ENCODE results near the gene PIK3C2G. TPM values are rescaled to one million over a fixed set of nuclear protein-coding genes. Genes with fewer than 3 reads are reported as not detected.
A peak's percentile ranks its signal among the peaks of the same experiment; 100 is the strongest.

The PIK3C2G gene
- total and polyA plus RNA-seq, 2 of the 4 experiments (the other 2 are of a cell fraction), result not detected

DNA sequence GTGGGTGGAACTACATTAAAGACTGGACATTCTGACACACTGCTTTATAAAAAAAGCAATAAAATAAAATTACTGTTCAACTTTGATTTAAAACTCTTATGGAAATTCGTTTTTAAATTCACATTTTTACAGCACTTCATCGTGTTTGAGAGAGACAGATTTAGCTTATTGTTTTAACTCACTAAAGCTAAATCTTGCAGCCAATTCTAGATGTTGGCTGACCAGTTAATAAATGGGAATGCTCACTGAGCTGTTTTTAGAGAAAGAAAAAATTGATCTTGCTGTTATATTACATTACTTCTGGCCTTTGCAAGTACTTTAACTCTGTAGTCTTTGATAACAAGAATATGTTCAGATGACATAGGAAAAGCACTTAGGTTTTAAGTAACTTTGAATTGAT is 319.4 kb downstream of the PIK3C2G start:
- no peaks in the 10 kb centered on the region for H3K79me1 ChIP-seq (ENCODE audit: low read depth in 1 of 2, low read length in 2 of 2)
- H3K14ac ChIP-seq (replicated peaks; ENCODE audit: low read depth, low read length), result no peak overlapping the region
- H3K4me2 ChIP-seq (ENCODE audit: low read depth, low read length), result peak overlapping the region; percentile 13; the same call in 1 of the 2 replicates
- H2AFZ ChIP-seq (replicated peaks; ENCODE audit: low read length, poor library complexity), result no peak overlapping the region
- intact Hi-C loops (cut with micrococcal nuclease) (loop anchor here (2.0 kb wide), 1 partner anchor 550 kb away; no protein-coding TSS in a partner anchor), in situ Hi-C loops (cut with MboI; ENCODE audit: low sequenced_read_pairs) (no loop called here), dilution Hi-C loops (cut with HindIII; ENCODE audit: low sequenced_read_pairs, unreplicated experiment) (no loop called here)
- H2BK15ac ChIP-seq (ENCODE audit: low read depth, low read length), result no peak overlapping the region
- H3K9me3 ChIP-seq (ENCODE audit: control insufficient read depth, insufficient read depth, low read length), result peaks cover 12% of the 10 kb centered on the region
- no peak overlapping the region for H3K4me3 ChIP-seq (ENCODE audit: insufficient read depth, low read depth, low read length)
- H4K91ac ChIP-seq (ENCODE audit: insufficient read depth, low read depth, low read length), result no peak overlapping the region
- no peak for ATAC-seq (ENCODE audit: low read depth)
- H3K36me3 ChIP-seq (ENCODE audit: control insufficient read depth, insufficient read depth, low read length), result no peaks in the 10 kb centered on the region
- H3K4me1 ChIP-seq (ENCODE audit: control insufficient read depth, insufficient read depth, low read length), result peaks cover 13% of the 10 kb centered on the region
- ChIA-PET CTCF (no interaction called here), POLR2A (ENCODE audit: unreplicated experiment) (no interaction called here)
- no peak for TF ChIP-seq FOS (IDR thresholded peaks at IDR 0.05; ENCODE audit: low read depth, low read length)
- no peak for TF ChIP-seq POLR2A (IDR thresholded peaks at IDR 0.05; ENCODE audit: low read depth, low read length)
- no peak for TF ChIP-seq MAZ (IDR thresholded peaks at IDR 0.05; ENCODE audit: borderline replicate concordance, low read depth, low read length)
- no peak for TF ChIP-seq RFX5 (IDR thresholded peaks at IDR 0.05; ENCODE audit: low read depth, low read length)
- TF ChIP-seq, protein P1, sequence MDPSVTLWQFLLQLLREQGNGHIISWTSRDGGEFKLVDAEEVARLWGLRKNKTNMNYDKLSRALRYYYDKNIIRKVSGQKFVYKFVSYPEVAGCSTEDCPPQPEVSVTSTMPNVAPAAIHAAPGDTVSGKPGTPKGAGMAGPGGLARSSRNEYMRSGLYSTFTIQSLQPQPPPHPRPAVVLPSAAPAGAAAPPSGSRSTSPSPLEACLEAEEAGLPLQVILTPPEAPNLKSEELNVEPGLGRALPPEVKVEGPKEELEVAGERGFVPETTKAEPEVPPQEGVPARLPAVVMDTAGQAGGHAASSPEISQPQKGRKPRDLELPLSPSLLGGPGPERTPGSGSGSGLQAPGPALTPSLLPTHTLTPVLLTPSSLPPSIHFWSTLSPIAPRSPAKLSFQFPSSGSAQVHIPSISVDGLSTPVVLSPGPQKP (IDR thresholded peaks at IDR 0.05; ENCODE audit: borderline replicate concordance, low read depth, low read length), result no peak
- no peak for TF ChIP-seq CHD1 (IDR thresholded peaks at IDR 0.05; ENCODE audit: low read depth, low read length)
- TF ChIP-seq NFE2L2 (IDR thresholded peaks at IDR 0.05; ENCODE audit: low read depth, low read length), result no peak
- TF ChIP-seq BHLHE40 (IDR thresholded peaks at IDR 0.05; ENCODE audit: low read depth, low read length), result no peak
- WGBS, 2 experiments (ENCODE audit: extremely low coverage in 2 of 2, insufficient read length in 1 of 2), result no CpG with 5 or more reads among the region's 2 CpGs
- H3K18ac ChIP-seq (ENCODE audit: low read depth, low read length), result peak overlapping the region; percentile 82
- no peak for DNase-seq
- peak overlapping the region; percentile 65; the same call in 1 of the 2 replicates for H3K27ac ChIP-seq (ENCODE audit: insufficient read depth, low read length)
- H4K8ac ChIP-seq (ENCODE audit: low read depth in 2 of 2, low read length in 2 of 2), result no peak overlapping the region; a peak in 1 of 4 replicates
- H3K9ac ChIP-seq (ENCODE audit: low read depth, low read length), result no peak overlapping the region
- H3K27me3 ChIP-seq (ENCODE audit: control insufficient read depth, insufficient read depth, low read length), result no peaks in the 10 kb centered on the region
- no peaks in the 10 kb centered on the region for H4K20me1 ChIP-seq (ENCODE audit: insufficient read depth, low read length)
- H2AK5ac ChIP-seq (ENCODE audit: low read depth, low read length), result no peak overlapping the region
- H2BK120ac ChIP-seq (ENCODE audit: low read depth, low read length), result no peak overlapping the region
- H4K5ac ChIP-seq (ENCODE audit: low read depth, low read length), result no peak overlapping the region
- no peaks in the 10 kb centered on the region for H3K9me1 ChIP-seq (ENCODE audit: insufficient read depth, low read length)
- no TSS peak for BruUV-seq (replicated peaks)
- no peak overlapping the region for H3K4ac ChIP-seq (ENCODE audit: low read depth, low read length)
- H2AK9ac ChIP-seq (replicated peaks; ENCODE audit: low read depth, low read length, poor library complexity), result no peak overlapping the region
- H3K56ac ChIP-seq (ENCODE audit: extremely low read depth, insufficient read depth, low read length), result no peak overlapping the region
- H2BK5ac ChIP-seq (ENCODE audit: low read depth, low read length, poor library complexity, severe bottlenecking), result peak overlapping the region; percentile 38
- H3K23ac ChIP-seq (ENCODE audit: low read depth, low read length), result no peak overlapping the region
- H2BK20ac ChIP-seq (ENCODE audit: low read depth, low read length), result no peak overlapping the region

All from IMR-90 (cell line).